H1 (cell line): ENCODE data around the gene LARP4B. TPM values are rescaled to one million over a fixed set of nuclear protein-coding genes. Genes with fewer than 3 reads are reported as not detected.

Experiments
- CTCF ChIA-PET: fragments of 300-600 bp; sonication (Branson Sonifier 250); formaldehyde crosslinking; loops from one replicate; lab custom pipeline; 2021; ENCODE audit not compliant: partially characterized antibody; lab: Charles Lee
- POLR2A ChIA-PET: fragments of 300-600 bp; sonication (Branson Sonifier 250); formaldehyde crosslinking; loops from one replicate; lab custom pipeline; 2021; ENCODE audit warnings: inconsistent platforms; ENCODE audit not compliant: partially characterized antibody; lab: Charles Lee
- DNase-seq, 2 experiments: peaks; one replicate each; pipeline versions ENCODE4 v3.0.0 to v3.0.0-alpha.2; 2010 to 2022; ENCODE audit warnings: low spot score in 2 of 2, low read depth in 1 of 2, mixed read lengths in 1 of 2
- FAIRE-seq: peaks from 2 replicates; lab custom pipeline; 2011; peaks lifted over from hg19 to GRCh38; lab: Jason Lieb, UNC
- H2AFZ ChIP-seq: 2 replicates; pipeline ENCODE4 v1.8.1; 2012; ENCODE audit warnings: low read length, inconsistent platforms
- H2AK5ac ChIP-seq: 2 replicates; pipeline ENCODE4 v1.6.1; 2013; ENCODE audit warnings: low read depth, low read length
- H2BK120ac ChIP-seq: replicated peaks from 2 replicates; pipeline ENCODE3; 2013; ENCODE audit warnings: low read depth, low read length, inconsistent platforms
- H2BK12ac ChIP-seq: 2 replicates; pipeline ENCODE4 v1.6.1; 2013; ENCODE audit warnings: low read depth, low read length
- H2BK15ac ChIP-seq: 2 replicates; pipeline ENCODE4 v1.6.1; 2013; ENCODE audit warnings: low read length
- H2BK20ac ChIP-seq: 2 replicates; pipeline ENCODE4 v1.6.1; 2013; ENCODE audit warnings: low read length
- H2BK5ac ChIP-seq: 2 replicates; pipeline ENCODE4 v1.6.1; 2013; ENCODE audit warnings: low read depth, low read length
- H3K14ac ChIP-seq: 2 replicates; pipeline ENCODE4 v1.6.1; 2013; ENCODE audit warnings: inconsistent platforms; ENCODE audit not compliant: insufficient read length
- H3K18ac ChIP-seq: 2 replicates; pipeline ENCODE4 v1.6.1; 2013; ENCODE audit warnings: low read length; ENCODE audit errors: extremely low read depth
- H3K23ac ChIP-seq: 2 replicates; pipeline ENCODE4 v1.6.1; 2013; ENCODE audit warnings: inconsistent platforms; ENCODE audit not compliant: insufficient read length
- H3K23me2 ChIP-seq: 2 replicates; pipeline ENCODE4 v1.6.1; 2013; ENCODE audit warnings: low read depth, low read length
- H3K27ac ChIP-seq: 2 replicates; pipeline ENCODE4 v1.6.1; 2011; ENCODE audit warnings: low read depth, low read length, inconsistent platforms
- H3K27me3 ChIP-seq, 4 experiments: replicated peaks in 1 of 4; 1 replicate in 1 of 4; 2 replicates in 3 of 4; pipeline versions ENCODE4 v1.6.1 to v1.8.1; 2011 to 2013; ENCODE audit warnings: low read length in 3 of 4, mild to moderate bottlenecking in 3 of 4, inconsistent platforms in 2 of 4, mixed read lengths in 2 of 4, moderate library complexity in 1 of 4; ENCODE audit not compliant: control insufficient read depth in 3 of 4, insufficient read depth in 3 of 4; ENCODE audit errors: extremely low read depth in 1 of 4
- H3K36me3 ChIP-seq, 4 experiments: 2 replicates each; pipeline versions ENCODE4 v1.6.1 to v1.8.1; 2011 to 2013; ENCODE audit warnings: mild to moderate bottlenecking in 4 of 4, low read length in 3 of 4, moderate library complexity in 2 of 4, control low read depth in 1 of 4, inconsistent platforms in 1 of 4; ENCODE audit not compliant: insufficient read depth in 4 of 4, control insufficient read depth in 2 of 4
- H3K4ac ChIP-seq: replicated peaks from 2 replicates; pipeline ENCODE3; 2013; ENCODE audit warnings: low read length, low read depth, mixed read lengths, inconsistent platforms; ENCODE audit not compliant: insufficient read length
- H3K4me1 ChIP-seq, 4 experiments: replicated peaks in 1 of 4; 1 replicate in 1 of 4; 2 replicates in 3 of 4; pipeline versions ENCODE4 v1.6.1 to v1.8.1; 2011 to 2013; ENCODE audit warnings: low read length in 3 of 4, inconsistent platforms in 2 of 4, mixed read lengths in 1 of 4; ENCODE audit not compliant: insufficient read depth in 4 of 4, control insufficient read depth in 3 of 4
- H3K4me2 ChIP-seq, 2 experiments: 2 replicates each; pipeline versions ENCODE4 v1.6.1 to v1.8.1; 2011 to 2013; ENCODE audit warnings: low read depth in 2 of 2, low read length in 2 of 2, control low read depth in 1 of 2, inconsistent platforms in 1 of 2, mild to moderate bottlenecking in 1 of 2; ENCODE audit not compliant: insufficient read depth in 1 of 2
- H3K4me3 ChIP-seq, 4 experiments: fragments of 200-600, 300-600 bp in 1 of 4; sonication (generic), shearing (Covaris generic), sonication (Bioruptor Twin) in 1 of 4; 2 replicates each; pipeline versions ENCODE4 v1.5.1 to v1.8.1; 2011 to 2016; ENCODE audit warnings: low read length in 4 of 4, low read depth in 3 of 4, control low read depth in 2 of 4, inconsistent platforms in 2 of 4, mild to moderate bottlenecking in 2 of 4, mixed read lengths in 1 of 4, moderate library complexity in 1 of 4; ENCODE audit not compliant: insufficient read depth in 2 of 4; ENCODE audit errors: extremely low read depth in 1 of 4
- H3K56ac ChIP-seq: replicated peaks from 2 replicates; pipeline ENCODE3; 2013; ENCODE audit warnings: low read depth, mild to moderate bottlenecking, mixed read lengths, low read length, inconsistent platforms; ENCODE audit not compliant: insufficient read length
- H3K79me1 ChIP-seq: 2 replicates; pipeline ENCODE4 v1.6.1; 2013; ENCODE audit warnings: low read depth, low read length, control low read depth
- H3K79me2 ChIP-seq, 2 experiments: 2 replicates each; pipeline versions ENCODE4 v1.6.1 to v1.8.1; 2012 to 2013; ENCODE audit warnings: low read length in 2 of 2, mild to moderate bottlenecking in 2 of 2, inconsistent platforms in 1 of 2; ENCODE audit not compliant: insufficient read depth in 2 of 2, control insufficient read depth in 1 of 2
- H3K9ac ChIP-seq, 4 experiments: replicated peaks in 1 of 4; 1 replicate in 1 of 4; 2 replicates in 3 of 4; pipeline versions ENCODE4 v1.6.1 to v1.8.1; 2011 to 2013; ENCODE audit warnings: low read depth in 3 of 4, low read length in 3 of 4, control low read depth in 2 of 4, mild to moderate bottlenecking in 2 of 4, moderate library complexity in 2 of 4, inconsistent platforms in 1 of 4; ENCODE audit errors: extremely low read depth in 1 of 4
- H3K9me3 ChIP-seq, 2 experiments: 2 replicates each; pipeline versions ENCODE4 v1.6.1 to v1.8.1; 2012 to 2013; ENCODE audit warnings: mild to moderate bottlenecking in 2 of 2, moderate library complexity in 2 of 2, control low read depth in 1 of 2, inconsistent platforms in 1 of 2, low read depth in 1 of 2, low read length in 1 of 2, mixed read lengths in 1 of 2; ENCODE audit not compliant: insufficient read depth in 2 of 2
- H4K20me1 ChIP-seq, 2 experiments: replicated peaks in 1 of 2; 2 replicates each; pipeline versions ENCODE3 to v1.8.1; 2011 to 2013; ENCODE audit warnings: inconsistent platforms in 2 of 2, low read length in 2 of 2, mild to moderate bottlenecking in 1 of 2; ENCODE audit not compliant: insufficient read depth in 2 of 2, control insufficient read depth in 1 of 2
- H4K5ac ChIP-seq: 2 replicates; pipeline ENCODE4 v1.6.1; 2013; ENCODE audit warnings: low read length, low read depth, mixed read lengths, inconsistent platforms; ENCODE audit not compliant: insufficient read length
- H4K8ac ChIP-seq: 2 replicates; pipeline ENCODE4 v1.8.0; 2013; ENCODE audit warnings: mild to moderate bottlenecking, moderate library complexity, low read length, inconsistent platforms; ENCODE audit not compliant: insufficient read depth; ENCODE audit errors: extremely low read depth
- H4K91ac ChIP-seq: replicated peaks from 2 replicates; pipeline ENCODE3; 2013; ENCODE audit warnings: low read length, mixed read lengths, inconsistent platforms; ENCODE audit not compliant: insufficient read length
- BACH1 ChIP-seq: IDR thresholded peaks from 2 replicates; pipeline ENCODE4 v1.6.1; 2012; ENCODE audit warnings: low read length, improper control_type of control experiment
- EGR1 ChIP-seq: IDR thresholded peaks from 2 replicates; pipeline ENCODE4 v1.6.1; 2011; ENCODE audit warnings: low read depth, low read length, borderline replicate concordance
- PHF8 ChIP-seq: fragments of 200-600 bp; sonication (generic); conservative IDR thresholded peaks from 2 replicates; pipeline ENCODE4 v1.7.1; 2012; ENCODE audit warnings: low read depth, mild to moderate bottlenecking, inconsistent platforms, low read length, moderate library complexity
- POU5F1 ChIP-seq: IDR thresholded peaks from 2 replicates; pipeline ENCODE4 v1.6.1; 2011; ENCODE audit warnings: low read depth, mild to moderate bottlenecking, low read length, moderate library complexity
- WGBS, 2 experiments: shearing (Covaris generic) in 1 of 2; methylation state at CpG; one replicate each; pipeline versions ENCODE4 v1.1.6 to v1.1.7; 2013 to 2015; ENCODE audit warnings: low lambda C conversion rate in 2 of 2, mixed read lengths in 2 of 2, inconsistent platforms in 1 of 2, low coverage in 1 of 2, missing lambda C conversion rate in 1 of 2; ENCODE audit not compliant: insufficient replicate concordance in 2 of 2, insufficient coverage in 1 of 2, insufficient read length in 1 of 2; ENCODE audit errors: extremely low coverage in 1 of 2, missing lambda C conversion rate in 1 of 2; 5-methylcytosine and 5-hydroxymethylcytosine counted together
- polyA plus RNA-seq, 7 experiments: library from polyadenylated mRNA; depleted of rRNA in 3 of 7; stranded (reverse) in 5 of 7; unstranded in 2 of 7; fragments of >200 nt in 5 of 7; fragments of 200-250 nt in 2 of 7; gene quantifications; 1 replicate in 5 of 7; 2 replicates in 1 of 7; 4 replicates in 1 of 7; pipeline versions ENCODE4 v1.2.1 to v1.2.3, GENCODE V29; 2011 to 2013; ENCODE audit warnings: missing spikeins in 2 of 7, mixed read lengths in 2 of 7
- total RNA-seq: library from RNA; stranded (reverse); fragmentation: NEBNext Ultra II Directional; extraction: Animal tissue kit (Norgen Biotek cat#: 25700); gene quantifications from 2 replicates; pipeline ENCODE4 v1.2.1, GENCODE V29; 2021

The LARP4B gene
- total and polyA plus RNA-seq, 2 of the 8 experiments (the other 6 are each of a cell fraction or from before 2014, with no cell fraction given): 20.1 to 78.6 TPM

- Histone ChIP-seq H2BK12ac (no peak overlapping the region), H3K4ac (no peak overlapping the region), H2AK5ac (no peak overlapping the region), H3K9me3 (no peaks in the 10 kb centered on the region), H3K9ac (no peak overlapping the region), H4K20me1 (no peaks in the 10 kb centered on the region), H3K23ac (no peak overlapping the region), H2BK15ac (no peak overlapping the region), H2BK120ac (no peak overlapping the region), H3K23me2 (no peaks in the 10 kb centered on the region; the same call in 1 of the 2 replicates), H3K56ac (no peak overlapping the region), H3K4me3 (no peak overlapping the region), H3K4me2 (no peak overlapping the region), H3K79me1 (no peaks in the 10 kb centered on the region), H3K18ac (no peak overlapping the region), H4K8ac (no peak overlapping the region), H3K36me3 (no peaks in the 10 kb centered on the region), H2BK5ac (no peak overlapping the region), H3K14ac (no peak overlapping the region), H3K4me1 (no peaks in the 10 kb centered on the region; a peak in 2 of 7 replicates), H3K27me3 (no peaks in the 10 kb centered on the region), H2AFZ (0 out of 2 replicates have a peak overlapping the region, but pooled peaks have one; percentile 8), H4K5ac (no peak overlapping the region), H3K79me2 (no peaks in the 10 kb centered on the region), H3K27ac (no peak overlapping the region), H4K91ac (no peak overlapping the region), H2BK20ac (no peak overlapping the region)
- ChIA-PET CTCF (interaction anchor here (0.6 to 1.8 kb wide), 4 partner anchors 10 to 58 kb away, joined by 3 to 6 read pairs (median 5); no protein-coding TSS in a partner anchor), POLR2A (interaction anchor here (0.5 to 1.5 kb wide), 5 partner anchors 18 to 62 kb away, joined by 3 to 4 read pairs (median 4); no protein-coding TSS in a partner anchor)
- WGBS, 2 experiments: 72% methylated on average over 12 of the region's 13 CpGs; no CpG with 5 or more reads in 1 of the 2 experiments
- DNase-seq: no peak
- TF ChIP-seq EGR1: no peak
- no peak for TF ChIP-seq BACH1
- no peak for TF ChIP-seq POU5F1
- TF ChIP-seq PHF8: no peak
- FAIRE-seq: no peak
Measured at GRCh38 chr10:955127-955819, 23.8 kb upstream of the LARP4B start.
